CD1c-positive myeloid dendritic cell (primary cell): ENCODE measurements around the gene AXIN1.
A peak's percentile ranks its signal among the peaks of the same experiment; 100 is the strongest.
"Not testable (repeated sequence)": the region's sequence is repeated elsewhere in the genome, so short reads cannot be mapped to it uniquely, and the experiment has no call there.

Experiments used
- DNase-seq: peaks from one replicate; pipeline ENCODE4 v3.0.0-alpha.2; 2016; ENCODE audit errors: extremely low spot score

Gene AXIN1, protein sequence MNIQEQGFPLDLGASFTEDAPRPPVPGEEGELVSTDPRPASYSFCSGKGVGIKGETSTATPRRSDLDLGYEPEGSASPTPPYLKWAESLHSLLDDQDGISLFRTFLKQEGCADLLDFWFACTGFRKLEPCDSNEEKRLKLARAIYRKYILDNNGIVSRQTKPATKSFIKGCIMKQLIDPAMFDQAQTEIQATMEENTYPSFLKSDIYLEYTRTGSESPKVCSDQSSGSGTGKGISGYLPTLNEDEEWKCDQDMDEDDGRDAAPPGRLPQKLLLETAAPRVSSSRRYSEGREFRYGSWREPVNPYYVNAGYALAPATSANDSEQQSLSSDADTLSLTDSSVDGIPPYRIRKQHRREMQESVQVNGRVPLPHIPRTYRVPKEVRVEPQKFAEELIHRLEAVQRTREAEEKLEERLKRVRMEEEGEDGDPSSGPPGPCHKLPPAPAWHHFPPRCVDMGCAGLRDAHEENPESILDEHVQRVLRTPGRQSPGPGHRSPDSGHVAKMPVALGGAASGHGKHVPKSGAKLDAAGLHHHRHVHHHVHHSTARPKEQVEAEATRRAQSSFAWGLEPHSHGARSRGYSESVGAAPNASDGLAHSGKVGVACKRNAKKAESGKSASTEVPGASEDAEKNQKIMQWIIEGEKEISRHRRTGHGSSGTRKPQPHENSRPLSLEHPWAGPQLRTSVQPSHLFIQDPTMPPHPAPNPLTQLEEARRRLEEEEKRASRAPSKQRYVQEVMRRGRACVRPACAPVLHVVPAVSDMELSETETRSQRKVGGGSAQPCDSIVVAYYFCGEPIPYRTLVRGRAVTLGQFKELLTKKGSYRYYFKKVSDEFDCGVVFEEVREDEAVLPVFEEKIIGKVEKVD

DNA sequence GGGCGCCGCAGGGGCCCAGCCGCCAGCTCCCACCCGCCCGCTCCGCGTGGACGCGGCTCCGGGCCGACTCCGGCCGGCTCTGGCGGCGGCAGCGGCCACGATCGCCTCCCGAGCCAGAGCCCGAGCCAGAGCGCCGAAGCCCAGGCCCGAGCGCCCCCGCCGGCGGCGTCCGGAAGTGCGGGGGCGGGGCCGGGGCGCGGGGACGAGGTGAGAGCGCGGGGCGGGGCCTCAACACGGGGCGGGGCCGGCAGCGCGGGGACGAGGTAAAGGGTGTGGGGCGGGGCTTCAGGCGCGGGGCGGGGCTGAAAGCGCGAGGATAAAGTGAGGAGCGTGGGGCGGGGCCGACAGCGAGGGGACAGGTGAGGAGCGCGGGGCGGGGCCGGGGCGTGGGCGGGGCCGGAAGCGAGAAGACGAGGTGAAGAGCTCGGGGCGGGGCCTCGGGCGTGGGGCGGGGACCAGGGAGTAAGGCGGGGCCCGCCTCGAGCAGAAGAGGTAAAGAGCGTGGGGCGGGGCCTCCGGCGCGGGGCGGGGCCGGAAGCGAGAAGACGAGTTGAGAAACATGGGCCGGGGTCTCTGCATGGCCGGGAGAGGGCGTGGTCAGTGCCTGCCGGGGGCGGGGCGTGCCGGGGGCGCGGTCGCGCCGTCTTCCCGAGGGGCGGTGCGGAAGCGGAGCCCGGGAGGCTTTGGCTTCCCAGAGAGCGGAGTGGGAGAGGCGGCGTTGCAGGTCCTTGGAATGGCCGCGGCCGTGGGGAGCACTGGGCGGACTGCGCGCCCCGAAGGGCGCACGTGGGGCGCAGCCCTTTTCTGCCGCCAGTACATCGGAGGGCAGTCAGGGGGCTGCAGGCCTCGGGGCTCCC lies at the start of gene AXIN1:
Gene AXIN1 (minus strand): TSS at position 177 of the 857 bp plus-strand sequence. CDS start 5,698 bp downstream, outside the sequence.
- peak; percentile 98 for DNase-seq

DNA sequence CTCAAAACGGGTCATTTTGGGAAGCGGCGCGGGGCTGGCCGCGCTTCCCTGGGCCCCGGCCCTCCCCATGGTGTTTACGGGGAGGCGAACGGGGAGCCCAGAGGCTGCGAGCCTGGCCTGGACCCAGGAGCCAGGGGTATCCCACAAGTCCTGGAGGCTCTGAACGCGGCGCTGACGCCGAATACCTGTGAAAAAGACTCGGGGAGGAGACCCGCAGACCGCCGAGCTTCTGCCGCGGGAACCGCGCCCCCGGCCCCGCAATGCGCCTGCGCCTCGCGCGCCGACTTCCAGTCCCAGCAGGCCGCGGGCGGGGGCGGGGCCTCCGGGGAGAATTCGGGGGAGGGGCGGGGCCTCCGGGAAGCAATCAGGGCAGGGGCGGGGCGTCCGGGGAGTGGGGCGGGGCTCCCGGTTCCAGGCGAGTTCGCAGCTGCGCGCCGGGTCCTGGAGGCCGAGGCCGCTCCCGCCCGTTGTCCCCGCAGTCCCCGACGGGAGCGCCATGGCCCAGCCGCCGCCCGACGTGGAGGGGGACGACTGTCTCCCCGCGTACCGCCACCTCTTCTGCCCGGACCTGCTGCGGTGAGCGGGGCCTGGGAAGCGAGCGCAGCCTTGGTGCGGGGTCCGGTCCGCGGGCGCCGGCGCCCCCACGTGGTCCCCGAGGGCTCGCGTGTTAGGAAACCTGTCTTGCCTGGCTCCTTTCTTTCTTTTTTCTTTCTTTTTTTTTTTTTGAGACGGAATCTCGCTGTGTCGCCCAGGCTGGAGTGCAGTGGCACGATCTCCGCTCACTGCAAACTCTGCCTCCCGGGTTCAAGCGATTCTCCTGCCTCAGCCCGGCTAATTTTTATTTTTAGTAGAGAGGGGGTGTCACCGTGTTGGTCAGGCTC lies 49.2 kb upstream of the AXIN1 start, which contains the start of gene DECR2:
Gene DECR2 (plus strand): TSS at position 418 of the 881 bp plus-strand sequence. CDS start 79 bp downstream, at position 497.
- peak; percentile 98 for DNase-seq

DNA sequence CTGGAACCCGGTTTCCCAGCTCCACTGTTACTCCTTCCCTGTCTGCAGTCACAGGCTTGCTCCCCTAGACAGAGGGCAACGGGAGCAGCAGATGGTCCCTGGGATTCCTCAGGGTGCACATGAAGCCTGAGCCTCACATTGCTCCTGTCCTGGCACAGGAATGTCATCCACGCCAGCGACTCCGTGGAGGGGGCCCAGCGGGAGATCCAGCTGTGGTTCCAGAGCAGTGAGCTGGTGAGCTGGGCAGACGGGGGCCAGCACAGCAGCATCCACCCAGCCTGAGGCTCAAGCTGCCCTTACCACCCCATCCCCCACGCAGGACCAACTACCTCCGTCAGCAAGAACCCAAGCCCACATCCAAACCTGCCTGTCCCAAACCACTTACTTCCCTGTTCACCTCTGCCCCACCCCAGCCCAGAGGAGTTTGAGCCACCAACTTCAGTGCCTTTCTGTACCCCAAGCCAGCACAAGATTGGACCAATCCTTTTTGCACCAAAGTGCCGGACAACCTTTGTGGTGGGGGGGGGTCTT lies 47.6 kb upstream of the AXIN1 start:
- DNase-seq: no peak

DNA sequence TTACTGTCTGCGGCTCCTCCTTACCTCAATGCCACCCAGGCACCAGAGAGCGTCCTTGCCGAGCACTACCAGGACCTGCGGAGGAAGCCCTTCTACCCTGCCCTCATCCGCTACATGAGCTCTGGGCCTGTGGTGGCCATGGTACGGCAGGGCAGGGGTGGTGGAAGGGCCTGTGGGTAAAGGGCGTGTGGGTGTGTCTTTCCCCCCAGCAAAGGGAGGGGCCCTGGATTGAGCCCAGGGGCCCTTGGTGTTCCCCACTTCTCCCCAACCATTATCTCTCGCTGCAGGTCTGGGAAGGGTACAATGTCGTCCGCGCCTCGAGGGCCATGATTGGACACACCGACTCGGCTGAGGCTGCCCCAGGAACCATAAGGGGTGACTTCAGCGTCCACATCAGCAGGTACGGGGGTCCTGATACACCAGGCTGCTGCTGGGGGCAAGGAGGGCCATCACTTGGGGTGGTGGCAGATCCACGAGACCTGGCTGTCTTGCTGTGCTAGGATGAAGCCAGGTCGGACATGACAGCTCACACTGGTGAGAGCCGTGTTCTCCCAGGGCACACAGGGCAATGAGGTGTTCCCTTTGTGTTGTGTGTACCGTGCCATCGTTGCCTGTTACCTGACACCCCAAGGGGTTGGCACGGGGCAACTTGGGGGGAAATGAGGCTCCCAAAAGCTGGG lies 47.0 kb upstream of the AXIN1 start:
- no peak for DNase-seq

DNA sequence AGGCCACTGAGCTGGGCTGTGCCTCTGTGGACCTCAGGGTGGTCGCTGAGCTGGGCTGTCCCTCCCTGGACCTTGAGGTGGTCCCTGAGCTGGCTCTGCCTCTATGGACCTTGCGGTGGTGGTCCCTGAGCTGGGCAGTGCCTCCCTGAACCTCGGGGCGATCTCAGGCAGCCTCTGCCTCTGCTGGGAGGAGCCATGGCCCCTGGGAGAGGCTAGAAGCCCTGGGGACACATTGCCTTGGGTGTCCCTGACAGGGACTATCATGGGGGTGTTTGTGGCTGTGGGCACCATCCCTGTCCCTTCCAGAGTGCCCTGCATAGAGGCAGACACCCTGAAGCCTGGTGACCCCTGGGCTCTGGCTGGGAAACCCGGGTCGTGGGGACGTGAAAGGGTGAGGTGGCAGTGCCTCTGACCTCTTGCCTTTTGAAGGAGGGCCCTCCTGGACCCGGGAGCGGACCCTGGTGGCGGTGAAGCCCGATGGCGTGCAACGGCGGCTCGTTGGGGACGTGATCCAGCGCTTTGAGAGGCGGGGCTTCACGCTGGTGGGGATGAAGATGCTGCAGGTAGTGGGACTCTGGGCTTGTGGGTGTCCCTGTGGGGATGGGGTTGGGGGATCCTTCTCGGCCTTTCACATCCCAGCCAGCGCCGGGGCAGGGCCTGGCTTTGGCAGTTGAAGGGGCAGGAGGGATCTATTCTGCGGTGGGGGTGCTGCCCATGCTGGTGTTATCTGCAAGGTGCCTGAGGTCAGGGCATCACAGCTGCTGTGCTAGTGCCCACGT lies 46.2 kb upstream of the AXIN1 start:
- no peak for DNase-seq

DNA sequence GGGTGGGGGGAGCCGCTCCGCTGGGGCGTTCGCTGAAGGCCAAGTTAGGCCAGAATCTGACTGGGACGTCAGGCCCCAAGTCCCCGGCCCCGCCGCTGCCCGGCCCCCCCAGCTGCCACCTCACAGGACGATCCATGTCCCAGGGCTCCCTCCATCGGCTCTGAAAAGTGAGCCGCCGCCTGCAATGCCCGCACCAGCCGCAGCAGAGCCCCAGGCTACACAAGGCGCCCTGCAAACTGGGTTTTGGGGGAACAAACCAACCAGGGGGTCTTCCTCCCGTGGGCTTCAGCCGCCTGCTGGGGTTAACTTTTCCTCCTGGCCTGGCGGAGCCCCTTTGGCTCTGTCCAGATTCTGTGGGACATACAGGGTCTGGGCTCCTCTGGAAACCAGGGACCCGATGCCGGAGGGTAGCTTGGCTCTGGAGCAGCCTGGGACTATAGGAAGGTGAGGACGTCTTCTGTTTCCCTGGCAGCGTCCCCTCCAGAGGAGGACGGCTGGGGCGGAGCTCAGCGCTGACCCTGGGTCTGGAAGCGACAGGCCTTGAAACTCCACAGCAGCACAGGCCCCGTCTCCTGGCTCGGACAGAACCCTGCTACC lies 45.3 kb upstream of the AXIN1 start:
- DNase-seq: peak; percentile 66

DNA sequence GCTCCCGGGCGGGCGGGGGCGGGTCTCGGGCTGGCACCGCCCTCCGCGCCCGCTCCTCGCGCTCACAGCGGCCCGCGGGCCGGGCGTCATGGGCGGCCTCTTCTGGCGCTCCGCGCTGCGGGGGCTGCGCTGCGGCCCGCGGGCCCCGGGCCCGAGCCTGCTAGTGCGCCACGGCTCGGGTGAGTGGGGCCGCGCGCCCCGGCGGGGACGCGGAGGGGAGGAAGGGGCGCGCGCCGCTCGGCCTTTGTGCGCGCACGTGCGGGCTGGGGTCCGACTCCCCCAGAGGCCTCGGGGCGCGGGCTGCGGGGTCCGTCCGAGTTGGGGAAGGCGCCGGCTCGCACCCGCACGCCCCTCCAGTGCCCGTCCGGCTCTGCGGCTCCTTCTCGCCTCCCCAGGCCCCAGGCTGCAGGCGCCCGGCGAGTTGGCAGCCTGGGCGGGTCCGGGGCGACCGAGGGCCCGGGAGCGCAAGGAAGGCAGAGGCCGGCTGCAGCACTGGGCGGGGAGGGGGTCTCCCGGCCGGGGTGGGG lies 44.7 kb upstream of the AXIN1 start, which contains the start of gene NME4:
Gene NME4 (plus strand): TSS at position 65 of the 527 bp plus-strand sequence. CDS start 24 bp downstream, at position 89.
- DNase-seq: peak; percentile 46

DNA sequence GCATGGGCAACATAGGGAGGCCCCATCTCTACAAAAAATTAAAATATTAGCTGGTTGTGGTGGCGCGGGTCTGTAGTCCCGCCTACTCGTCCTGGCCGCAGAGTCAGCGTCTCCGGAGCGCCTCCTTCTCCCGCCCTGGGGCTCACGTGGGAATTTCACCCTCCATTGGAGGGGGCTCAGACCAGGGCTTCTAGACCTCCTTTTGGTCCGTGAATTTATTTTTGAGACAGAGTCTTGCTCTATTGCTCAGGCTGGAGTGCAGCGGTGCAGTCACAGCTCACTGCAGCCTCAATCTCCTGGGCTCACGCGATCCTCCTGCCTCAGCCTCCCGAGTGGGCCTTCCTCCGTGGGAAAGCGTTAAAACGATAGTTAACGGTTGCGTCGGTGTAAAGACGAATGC lies 44.1 kb upstream of the AXIN1 start:
- peak; percentile 27 for DNase-seq

DNA sequence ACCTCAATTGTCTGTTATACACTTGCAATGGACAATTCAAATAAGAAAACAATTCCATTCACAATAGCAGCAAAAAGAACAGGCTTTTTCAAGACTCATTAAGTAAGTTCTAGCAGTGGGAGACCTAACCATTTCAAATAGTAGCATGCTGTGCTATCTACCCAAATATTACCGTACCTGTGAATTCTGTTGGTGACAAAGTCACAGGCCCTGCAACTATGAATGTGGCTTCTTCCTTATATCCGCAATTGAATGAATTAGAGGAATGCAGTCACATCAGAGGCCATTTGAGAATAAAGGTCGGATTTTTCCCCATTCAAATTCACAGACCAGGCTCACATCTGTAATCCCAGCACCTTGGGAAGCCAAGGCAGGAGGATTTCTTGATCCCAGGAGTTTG lies 43.7 kb upstream of the AXIN1 start:
- DNase-seq: no peak

DNA sequence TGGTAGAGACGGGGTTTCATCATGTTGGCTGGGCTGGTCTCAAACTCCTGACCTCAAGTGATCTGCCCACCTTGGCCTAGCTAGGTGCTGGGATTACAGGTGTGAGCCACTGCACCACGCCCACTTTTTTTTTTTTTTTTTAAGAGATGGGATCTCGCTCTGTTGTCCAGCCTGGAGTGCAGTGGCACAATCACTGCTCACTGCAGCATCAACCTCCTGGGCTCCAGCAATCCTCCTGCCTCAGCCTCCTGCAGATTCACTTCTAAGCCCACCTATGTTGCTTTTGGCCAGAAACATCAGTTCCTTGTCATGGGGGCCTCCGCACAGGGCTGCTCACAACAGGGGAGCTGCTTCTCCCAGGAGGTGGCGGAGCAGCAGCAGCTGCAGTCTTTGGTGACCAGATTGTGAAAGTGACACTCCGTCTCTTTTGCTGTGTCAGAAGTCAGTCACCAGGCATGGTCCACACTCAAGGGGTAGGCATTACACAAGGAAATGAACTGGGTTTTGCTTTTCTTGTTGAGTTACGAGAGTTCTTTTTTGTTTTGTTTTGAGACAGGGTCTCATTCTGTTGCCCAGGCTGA lies 40.0 kb upstream of the AXIN1 start:
- peak; percentile 57 for DNase-seq

DNA sequence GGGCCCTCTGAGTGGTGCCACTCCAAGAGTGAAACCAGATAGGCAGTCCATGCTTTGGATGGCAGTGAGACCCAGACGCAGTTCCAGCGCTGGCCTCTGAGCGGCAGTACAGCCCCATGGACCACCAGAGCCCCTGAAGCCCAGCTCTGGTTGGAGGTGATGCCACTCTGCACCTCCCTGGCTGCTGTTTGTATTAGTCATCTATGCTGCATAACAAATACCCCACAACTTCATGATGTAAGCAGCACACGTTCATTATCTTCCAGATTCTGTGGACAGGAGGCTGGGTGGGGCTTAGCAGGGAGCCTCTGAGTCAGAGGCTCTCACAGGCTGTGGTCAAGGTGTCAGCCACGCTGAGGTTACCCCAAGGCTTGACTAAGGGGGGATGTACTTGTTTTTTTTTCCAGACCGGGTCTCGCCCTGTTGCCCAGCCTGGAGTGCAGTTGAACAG lies 39.4 kb upstream of the AXIN1 start:
- peak; percentile 70 for DNase-seq

DNA sequence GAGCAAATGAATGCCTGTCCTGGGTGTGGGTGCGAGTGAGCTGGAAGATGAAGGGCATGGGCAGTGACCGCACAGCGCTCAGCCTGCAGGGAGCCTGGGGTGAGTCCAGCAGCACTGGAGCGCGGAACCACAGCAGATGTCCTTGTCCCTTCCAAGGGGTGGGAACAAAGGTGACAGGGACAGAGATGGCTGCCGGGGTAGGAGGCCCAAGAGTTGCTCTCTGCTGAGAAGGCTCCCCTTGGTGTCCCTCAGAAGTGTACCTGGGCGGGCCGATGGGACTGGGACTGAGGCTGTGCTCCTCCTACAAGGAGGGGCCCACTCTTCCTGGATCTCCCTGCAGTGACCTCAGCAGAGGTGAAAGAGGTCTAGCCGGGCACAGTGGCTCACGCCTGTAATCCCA lies 36.8 kb upstream of the AXIN1 start:
- DNase-seq: no peak

DNA sequence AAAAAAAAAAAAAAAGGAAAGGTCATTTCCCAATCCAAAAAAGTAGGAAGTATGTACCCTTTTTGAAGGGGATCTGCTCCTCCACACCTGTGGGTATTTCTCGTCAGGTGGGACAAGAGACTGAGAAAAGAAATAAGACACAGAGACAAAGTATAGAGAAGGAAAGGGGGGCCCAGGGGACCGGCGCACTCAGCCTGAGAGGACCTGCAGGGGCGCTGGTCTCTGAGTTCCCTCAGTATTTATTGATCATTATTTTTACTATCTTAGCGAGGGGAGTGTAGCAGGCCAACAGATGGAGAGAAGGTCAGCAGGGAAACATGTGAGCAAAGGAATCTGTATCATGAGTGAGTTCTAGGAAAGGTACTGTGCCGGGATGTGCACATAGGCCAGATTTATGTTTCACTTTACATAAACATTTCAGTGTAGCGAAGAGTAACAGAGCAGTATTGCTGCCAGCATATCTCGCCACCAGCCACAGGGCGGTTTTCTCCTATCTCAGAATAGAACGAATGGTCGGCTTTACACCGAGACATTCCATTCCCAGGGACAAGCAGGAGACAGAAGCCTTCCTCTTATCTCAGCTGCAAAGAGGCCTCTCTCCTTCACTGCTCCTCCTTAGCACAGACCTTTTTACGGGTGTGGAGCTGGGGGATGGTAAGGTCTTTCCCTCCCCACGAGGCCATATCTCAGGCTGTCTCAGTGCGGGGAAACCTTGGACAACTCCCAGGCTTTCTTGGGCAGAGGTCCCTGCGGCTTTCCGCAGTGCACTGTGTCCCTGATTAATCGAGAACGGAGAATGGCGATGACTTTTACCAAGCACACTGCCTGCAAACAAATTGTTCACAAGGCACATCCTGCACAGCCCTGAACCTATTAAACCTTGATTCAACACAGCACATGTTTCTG lies 35.5 kb upstream of the AXIN1 start:
- not testable (repeated sequence) for DNase-seq

DNA sequence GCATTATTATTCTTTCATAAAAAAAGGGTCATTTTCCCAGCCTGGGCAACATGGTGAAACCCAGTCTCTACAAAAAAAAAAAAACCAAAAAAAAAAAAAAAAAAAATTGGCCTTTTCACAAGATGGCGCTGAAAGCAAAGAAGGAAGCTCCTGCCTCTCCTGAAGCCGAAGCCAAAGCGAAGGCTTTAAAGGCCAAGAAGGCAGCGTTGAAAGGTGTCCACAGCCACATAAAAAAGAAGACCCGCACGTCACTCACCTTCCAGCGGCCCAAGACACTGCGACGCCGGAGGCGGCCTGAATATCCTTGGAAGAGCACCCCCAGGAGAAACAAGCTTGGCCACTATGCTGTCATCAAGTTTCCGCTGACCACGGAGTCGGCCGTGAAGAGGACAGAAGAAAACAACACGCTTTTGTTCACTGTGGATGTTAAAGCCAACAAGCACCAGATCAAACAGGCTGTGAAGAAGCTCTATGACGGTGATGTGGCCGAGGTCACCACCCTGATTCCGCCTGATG lies 34.2 kb upstream of the AXIN1 start:
- no peak for DNase-seq

DNA sequence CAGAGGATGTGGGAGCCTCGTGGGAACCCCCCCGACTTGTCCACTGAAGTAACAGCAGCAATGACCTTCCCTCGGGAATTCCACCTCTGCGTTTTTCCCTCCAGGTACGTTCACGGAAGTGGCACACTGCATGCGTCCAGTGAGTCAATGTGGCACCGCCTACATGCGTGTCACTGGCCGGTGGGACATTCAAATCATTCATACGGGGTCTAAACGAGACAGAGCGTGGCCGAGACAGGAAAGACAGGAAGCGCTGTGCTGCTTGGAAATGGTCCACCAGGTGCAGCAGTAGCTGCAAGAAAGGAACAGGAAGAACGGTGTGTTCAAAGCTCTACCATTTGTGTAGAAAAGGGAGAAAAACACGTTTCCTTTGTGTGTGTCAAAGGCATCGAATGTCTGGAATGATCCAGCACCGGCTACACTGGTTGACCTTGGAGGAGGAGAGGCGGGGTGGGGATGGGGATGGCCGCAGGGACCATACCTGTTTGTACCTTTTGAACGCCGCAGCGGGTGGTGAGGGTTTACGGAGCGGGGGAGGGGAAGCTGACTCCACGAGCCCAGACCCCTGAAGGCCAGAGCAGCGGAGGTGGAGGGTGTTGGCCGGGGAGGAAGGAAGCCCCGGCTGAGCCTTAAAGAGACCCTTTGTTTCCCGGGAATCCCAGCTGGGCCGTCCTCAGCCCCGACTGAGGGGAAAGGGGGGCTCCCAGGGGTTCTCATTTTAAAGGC lies 31.0 kb upstream of the AXIN1 start:
- peak; percentile 39 for DNase-seq
